HUDEP-2 (cell line): Measurements from ENCODE around the gene RAF1.
A peak's percentile ranks its signal among the peaks of the same experiment; 100 is the strongest.
"Not testable (repeated sequence)": the region's sequence is repeated elsewhere in the genome, so short reads cannot be mapped to it uniquely, and the experiment has no call there.

ENCODE experiments used
- DNase-seq, 76 experiments: peaks; one replicate each; lab custom pipeline; 2025; ENCODE audit not compliant: unreplicated experiment in 76 of 76; lab: John Stamatoyannopoulos, UW

The RAF1 gene

DNA sequence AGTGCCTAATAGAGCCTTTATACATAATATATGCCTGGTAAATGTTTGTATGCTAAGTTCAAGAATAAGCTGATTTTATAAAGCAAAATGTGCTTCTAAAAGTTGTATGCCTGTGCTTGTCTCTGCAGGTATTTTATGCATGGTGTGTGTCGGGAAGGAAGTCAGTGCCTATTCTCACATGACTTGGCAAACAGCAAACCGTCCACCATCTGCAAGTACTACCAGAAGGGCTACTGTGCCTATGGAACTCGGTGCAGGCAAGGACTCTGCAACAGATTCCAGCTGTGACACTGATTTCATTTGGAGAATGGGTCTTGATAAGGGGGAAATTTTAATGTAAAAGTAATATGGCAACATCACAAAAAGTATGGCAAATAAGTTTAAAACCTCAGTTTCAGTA, 95.2 kb downstream of the RAF1 start:
- no peak for DNase-seq

- no peak for DNase-seq
Measured at GRCh38 chr3:12566976-12567375, 96.9 kb downstream of the RAF1 start.

GRCh38 chr3:12562451-12562850, 101.5 kb downstream of the RAF1 start:
- DNase-seq = no peak

- DNase-seq = no peak
Measured at GRCh38 chr3:12561397-12561796, 102.5 kb downstream of the RAF1 start.

DNA sequence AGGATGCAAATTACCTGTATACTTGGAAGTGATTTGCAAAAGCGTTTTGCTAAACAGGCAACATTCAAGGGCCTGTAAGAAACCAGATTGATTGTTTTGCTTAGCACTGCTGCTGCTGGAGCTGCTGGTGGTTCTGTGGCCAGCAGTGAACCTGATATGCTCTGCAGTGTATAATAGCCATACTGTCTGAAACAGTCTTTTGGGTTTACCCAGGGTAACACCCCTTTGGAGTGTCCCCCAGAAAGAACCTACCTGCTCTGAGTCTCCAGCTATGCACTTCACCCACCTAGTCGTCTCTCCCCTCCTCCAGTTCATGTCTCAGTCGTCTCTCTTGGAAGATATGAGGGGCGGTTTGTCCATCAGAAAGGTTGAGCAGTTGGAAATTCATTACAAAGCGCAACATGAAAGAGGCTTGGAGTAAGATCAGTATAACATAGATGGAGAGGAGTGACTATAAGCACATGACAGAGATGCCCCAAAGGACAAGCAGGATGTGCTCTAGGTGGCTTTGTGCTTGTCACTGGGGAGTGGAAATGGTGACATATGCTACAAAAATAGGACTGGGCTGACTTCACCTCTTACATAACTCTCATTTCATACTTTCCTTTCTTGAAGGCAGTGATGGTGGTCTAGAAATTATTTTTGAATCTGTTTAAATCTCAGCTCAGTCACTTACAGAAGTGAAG, 103.3 kb downstream of the RAF1 start:
- no peak for DNase-seq

DNA sequence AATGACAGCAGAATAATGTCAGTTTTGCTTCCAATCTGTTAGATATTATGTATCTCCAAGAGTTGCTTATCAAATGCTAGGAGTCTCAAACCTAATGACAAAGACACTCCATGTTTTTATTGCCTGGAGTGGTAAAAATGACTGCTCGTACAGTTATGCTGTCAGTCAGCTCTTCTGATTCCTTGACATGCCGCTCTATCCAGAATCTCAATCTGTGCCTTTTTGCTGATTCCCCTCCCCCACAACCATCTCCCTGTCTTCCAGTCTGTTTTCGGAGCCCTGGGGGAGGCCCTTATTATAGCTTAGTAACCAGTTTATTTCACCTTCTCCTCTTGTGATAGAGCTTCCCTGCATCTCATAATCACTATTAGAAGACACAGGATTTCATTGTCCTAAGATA, 104.4 kb downstream of the RAF1 start:
- DNase-seq = no peak

GRCh38 chr3:12558706-12559105, 105.2 kb downstream of the RAF1 start:
- no peak for DNase-seq

DNA sequence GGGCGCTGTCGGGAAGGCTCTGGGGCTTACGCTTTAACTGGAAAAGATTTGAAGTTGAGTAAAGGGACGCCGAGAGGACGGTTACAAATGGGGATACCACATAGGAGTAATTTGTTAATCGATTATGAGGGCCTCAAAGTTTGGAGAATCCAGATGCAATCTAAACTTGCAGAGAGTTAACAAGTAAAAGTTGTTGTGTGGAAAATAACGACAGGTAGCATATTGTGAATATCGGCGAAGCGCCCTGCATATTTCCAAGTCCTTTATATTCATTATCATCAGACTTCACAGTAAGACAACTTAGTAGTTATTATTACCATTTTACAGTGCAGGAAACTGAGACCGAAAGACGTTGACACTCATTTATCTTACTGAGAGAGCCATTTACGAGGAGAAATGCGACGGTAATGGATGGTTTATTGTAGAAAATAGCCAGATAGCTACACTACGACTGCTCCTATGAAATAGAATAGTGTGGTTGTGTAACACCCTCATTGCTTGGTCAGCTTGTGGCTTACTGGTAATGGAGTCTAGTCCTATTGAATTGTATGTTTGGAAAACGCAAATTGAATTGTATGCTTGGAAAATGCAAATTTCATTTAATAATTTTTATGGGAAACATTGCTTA, 106.3 kb downstream of the RAF1 start:
- DNase-seq = peak in 8 of 76 experiments; percentile 8 to 50 (median 18)

GRCh38 chr3:12556690-12557472, 107.0 kb downstream of the RAF1 start, which contains the start of gene MKRN2:
TSS of gene MKRN2 (plus strand) at chr3:12557087. CDS start at chr3:12557151, 64 bp downstream.
- DNase-seq = peak in 75 of 76 experiments; percentile 29 to 90 (median 76)

GRCh38 chr3:12556314-12556689, 107.6 kb downstream of the RAF1 start:
- peak in 2 of 76 experiments; percentile 21 to 33 for DNase-seq

DNA sequence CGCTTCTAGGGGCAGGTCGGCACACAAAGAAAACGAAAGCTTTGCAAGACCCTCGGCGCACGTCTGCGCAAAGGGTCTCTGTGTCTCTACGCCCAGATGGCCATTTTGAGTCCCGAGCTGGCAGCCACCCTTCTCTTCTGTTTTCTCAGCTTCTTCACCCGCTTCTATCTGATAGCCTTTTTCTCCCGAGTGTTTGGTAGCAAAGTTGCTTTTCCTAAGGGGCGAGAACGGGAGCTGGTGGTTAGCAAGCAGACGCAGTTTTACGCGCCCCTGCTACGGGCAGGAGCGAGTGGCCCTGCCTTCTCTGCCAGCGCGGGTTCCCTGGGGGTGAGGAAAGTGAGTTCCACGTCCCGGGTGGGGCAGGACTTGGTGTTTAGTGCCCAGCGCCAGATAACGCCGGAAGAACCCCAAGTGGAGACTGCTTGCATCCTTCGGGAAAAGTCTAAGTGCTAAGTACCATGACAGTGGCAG, 110.0 kb downstream of the RAF1 start:
- DNase-seq = peak in 56 of 76 experiments; percentile 6 to 62 (median 30)

DNA sequence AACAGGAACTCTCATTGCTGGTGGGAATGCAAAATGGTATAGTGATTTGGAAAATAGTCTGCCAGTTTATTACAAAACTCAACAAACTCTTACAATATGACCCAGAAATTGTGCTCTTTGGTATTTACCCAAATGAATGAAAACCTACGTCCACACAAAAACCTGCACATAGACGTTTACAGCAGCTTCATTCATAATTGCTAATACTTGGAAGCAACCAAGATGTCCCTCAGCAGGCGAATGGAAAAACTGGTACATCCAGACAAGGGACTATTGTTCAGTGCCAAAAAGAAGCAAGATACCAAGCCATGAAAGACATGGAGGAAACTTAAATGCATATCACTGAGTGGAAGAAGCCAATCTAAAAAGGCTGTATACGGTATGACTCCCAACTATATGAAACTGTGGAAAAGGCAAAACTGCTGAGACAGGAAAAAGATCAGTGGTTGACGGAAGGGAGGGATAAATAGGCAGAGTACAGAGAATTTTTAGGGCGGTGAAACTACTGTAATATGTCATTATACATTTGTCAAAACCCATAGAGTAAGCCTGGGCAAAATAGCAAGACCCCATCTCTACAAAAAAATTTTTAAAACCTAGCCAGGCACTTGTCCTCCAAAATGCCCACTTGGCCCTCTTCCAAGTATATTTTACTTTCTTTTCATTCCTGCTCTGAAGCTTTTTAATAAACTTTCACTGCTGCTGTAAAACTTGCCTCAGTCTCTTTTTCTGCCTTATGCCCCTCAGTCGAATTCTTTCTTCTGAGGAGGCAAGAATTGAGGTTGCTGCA, 113.8 kb downstream of the RAF1 start:
- DNase-seq = no peak

DNA sequence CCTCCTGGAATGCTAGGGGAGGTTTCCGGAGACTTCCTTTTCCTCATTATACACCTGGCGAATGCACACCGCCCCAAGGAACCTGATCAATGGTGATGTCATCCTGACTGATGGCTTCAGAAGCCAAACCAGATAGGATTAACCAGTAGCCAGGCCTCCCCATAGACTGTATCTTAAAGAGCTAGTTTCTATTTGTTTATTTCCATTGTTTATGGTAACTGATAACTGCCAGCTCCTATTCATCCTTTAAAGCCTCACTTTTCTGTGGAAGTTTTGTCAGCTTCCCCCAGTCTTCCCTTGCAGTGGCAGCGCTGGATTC, 118.5 kb downstream of the RAF1 start, which contains the start of gene MKRN2OS:
MKRN2OS (minus strand) TSS at position 27 of the 319 bp plus-strand sequence. CDS start 35 bp downstream, outside the sequence.
- DNase-seq = no peak

- no peak for DNase-seq
Measured at GRCh38 chr3:12544652-12545472, 119.1 kb downstream of the RAF1 start.

- DNase-seq = not testable (repeated sequence)
Measured at GRCh38 chr3:12543497-12543896, 120.4 kb downstream of the RAF1 start.

DNA sequence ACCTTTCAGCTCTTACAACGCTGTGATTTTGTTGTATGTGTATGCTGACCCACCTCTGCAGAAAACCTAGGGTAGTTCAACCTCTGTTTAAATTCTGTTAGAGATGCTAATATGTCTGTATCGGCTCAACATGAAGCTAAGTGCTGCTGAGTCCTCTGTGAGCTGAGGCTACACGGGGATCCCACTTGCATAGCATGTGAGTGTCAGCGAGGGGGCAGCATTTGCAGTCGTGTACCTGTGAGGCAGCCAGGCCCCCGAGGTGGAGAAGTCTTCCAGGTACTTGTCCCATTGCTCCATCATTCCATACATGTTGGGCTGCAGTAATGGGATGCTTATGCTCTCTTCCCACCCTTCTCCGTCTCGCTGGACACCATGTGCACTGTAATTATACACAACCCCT, 122.3 kb downstream of the RAF1 start:
- no peak for DNase-seq

GRCh38 chr3:12536423-12536822, 127.5 kb downstream of the RAF1 start:
- no peak for DNase-seq
